H1 (cell line): ENCODE results near the gene TMCC3.

Experiments used
- CTCF ChIP-seq, 3 experiments: IDR thresholded peaks; 1 replicate in 2 of 3; 2 replicates in 1 of 3; pipeline versions ENCODE4 v1.5.1 to v1.6.1; 2011; ENCODE audit warnings: low read length in 3 of 3, mild to moderate bottlenecking in 3 of 3, inconsistent platforms in 2 of 3, low read depth in 1 of 3, moderate library complexity in 1 of 3; ENCODE audit not compliant: insufficient read depth in 1 of 3; ENCODE audit errors: control extremely low read depth in 1 of 3
- POLR2A ChIP-seq, 2 experiments: IDR thresholded peaks; 1 replicate in 1 of 2; 2 replicates in 1 of 2; pipeline ENCODE4 v1.6.1; 2011; ENCODE audit warnings: low read depth in 2 of 2, low read length in 2 of 2, mild to moderate bottlenecking in 2 of 2; ENCODE audit errors: control extremely low read depth in 1 of 2

GRCh38 chr12:94636462-94637085 is 13.8 kb downstream of the TMCC3 start:
- no peak for TF ChIP-seq POLR2A (IDR thresholded peaks at IDR 0.05; ENCODE audit: control extremely low read depth in 1 of 2, low read depth in 2 of 2, low read length in 2 of 2)
- no peak for TF ChIP-seq CTCF (IDR thresholded peaks at IDR 0.05; ENCODE audit: control extremely low read depth in 1 of 3, insufficient read depth in 1 of 3, low read depth in 1 of 3, low read length in 3 of 3)
